DOHH2 (cell line): ENCODE results near the gene CPLX3.

Experiments used
- H3F3A ChIP-seq: fragments of 200-600 bp; sonication (generic), shearing (Covaris generic); 2 replicates; pipeline ENCODE4 v1.6.0; 2016; ENCODE audit warnings: antibody characterized with exemption, mild to moderate bottlenecking; ENCODE audit not compliant: control insufficient read depth, insufficient read depth
- H3K27ac ChIP-seq: fragments of 200-600 bp; sonication (generic); 2 replicates; pipeline ENCODE4 v1.5.1; 2014; ENCODE audit warnings: low read depth, mild to moderate bottlenecking, low read length, moderate library complexity
- H3K27me3 ChIP-seq: fragments of 200-600 bp; sonication (generic); 2 replicates; pipeline ENCODE4 v1.6.1; 2014; ENCODE audit warnings: mild to moderate bottlenecking, low read length, mixed read lengths; ENCODE audit not compliant: control insufficient read depth
- H3K36me3 ChIP-seq: fragments of 200-600 bp; sonication (generic); 2 replicates; pipeline ENCODE4 v1.6.1; 2014; ENCODE audit warnings: mild to moderate bottlenecking, low read length, moderate library complexity, mixed read lengths; ENCODE audit not compliant: control insufficient read depth
- H3K4me1 ChIP-seq: fragments of 200-600 bp; sonication (generic); 2 replicates; pipeline ENCODE4 v1.6.1; 2014; ENCODE audit warnings: mild to moderate bottlenecking, low read length, mixed read lengths; ENCODE audit not compliant: control insufficient read depth
- H3K4me2 ChIP-seq: fragments of 200-600 bp; sonication (generic); 2 replicates; pipeline ENCODE4 v1.6.0; 2014; ENCODE audit warnings: mild to moderate bottlenecking, low read length, moderate library complexity
- H3K4me3 ChIP-seq: fragments of 200-600 bp; sonication (generic); 2 replicates; pipeline ENCODE4 v1.5.1; 2014; ENCODE audit warnings: mild to moderate bottlenecking, low read length, mixed read lengths
- H3K79me2 ChIP-seq: fragments of 200-600 bp; sonication (generic); 2 replicates; pipeline ENCODE4 v1.6.1; 2014; ENCODE audit warnings: mild to moderate bottlenecking, low read length, mixed read lengths; ENCODE audit not compliant: control insufficient read depth
- H3K9me2 ChIP-seq: fragments of 200-600 bp; sonication (generic); replicated peaks from 2 replicates; pipeline ENCODE4 v1.6.1; 2014; ENCODE audit warnings: mild to moderate bottlenecking, low read length, mixed read lengths; ENCODE audit not compliant: control insufficient read depth
- H3K9me3 ChIP-seq: fragments of 200-600 bp; sonication (generic); 2 replicates; pipeline ENCODE4 v1.6.1; 2014; ENCODE audit warnings: antibody characterized with exemption, low read length, mixed read lengths; ENCODE audit not compliant: control insufficient read depth, insufficient read depth
- H4K20me1 ChIP-seq: fragments of 200-600 bp; sonication (generic); 2 replicates; pipeline ENCODE4 v1.6.0; 2014; ENCODE audit warnings: low read depth, mild to moderate bottlenecking, antibody characterized with exemption, low read length, moderate library complexity; ENCODE audit not compliant: control insufficient read depth, insufficient read depth
- CTCF ChIP-seq: fragments of 200-600 bp; sonication (generic); IDR thresholded peaks from one replicate; pipeline ENCODE4 v1.5.1; 2014; ENCODE audit warnings: antibody characterized with exemption, mild to moderate bottlenecking, low read depth, low read length; ENCODE audit not compliant: poor library complexity, severe bottlenecking
- EZH2phosphoT487 ChIP-seq: fragments of 200-600 bp; sonication (generic); IDR thresholded peaks from 2 replicates; pipeline ENCODE4 v1.6.1; 2017; ENCODE audit warnings: borderline replicate concordance, mild to moderate bottlenecking, antibody characterized with exemption, low read length, moderate library complexity, mixed read lengths

CPLX3 gene

DNA sequence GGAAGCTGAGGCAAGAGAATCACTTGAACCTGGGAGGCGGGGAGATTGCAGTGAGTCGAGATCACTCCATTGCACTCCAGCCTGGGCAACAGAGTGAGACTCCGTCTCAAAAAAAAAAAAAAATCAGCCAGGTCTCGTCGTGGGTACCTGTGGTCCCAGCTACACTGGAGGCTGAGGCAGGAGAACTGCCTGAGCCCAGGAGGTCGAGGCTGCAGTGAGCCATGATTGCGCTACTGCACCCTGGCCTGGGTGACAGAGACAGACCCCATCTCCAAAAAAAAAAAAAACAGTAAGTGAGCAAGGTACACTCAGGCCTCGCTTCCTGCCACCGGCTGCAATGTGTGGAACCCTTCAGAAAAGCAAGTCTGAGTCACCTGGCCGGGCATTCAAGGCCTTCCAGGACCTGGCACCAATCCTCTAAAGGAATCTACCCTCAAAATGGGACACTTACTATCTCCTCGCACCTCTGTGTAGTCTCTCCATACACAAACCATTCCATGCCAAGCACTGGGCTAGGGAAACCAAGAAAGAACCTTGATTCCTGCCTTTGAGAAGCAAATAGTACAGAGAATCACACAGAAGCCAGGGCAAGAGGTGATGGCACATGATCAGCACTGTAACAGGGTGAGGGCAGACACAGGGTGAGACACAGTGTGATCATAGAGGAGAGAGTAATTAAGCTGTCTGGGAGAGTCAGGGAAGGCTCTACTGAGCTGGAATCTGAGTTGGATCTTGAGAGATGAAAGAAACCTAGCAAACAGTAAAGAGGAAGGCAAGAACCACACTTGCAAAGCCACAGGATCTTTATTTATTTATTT lies 37.0 kb downstream of the CPLX3 start:
- H3K36me3 ChIP-seq: peaks cover 18% of the 10 kb centered on the region
- H3K79me2 ChIP-seq: peaks cover 66% of the 10 kb centered on the region
- no peak overlapping the region for H3K27ac ChIP-seq
- no peak overlapping the region for H3K4me2 ChIP-seq
- H3K4me3 ChIP-seq: no peak overlapping the region
- no peaks in the 10 kb centered on the region for H3K9me2 ChIP-seq
- H4K20me1 ChIP-seq: 0 out of 2 replicates have a peak, but pooled peaks cover 9% of the 10 kb centered on the region
- peaks cover 35% of the 10 kb centered on the region for H3K4me1 ChIP-seq
- no peaks in the 10 kb centered on the region for H3K27me3 ChIP-seq
- no peaks in the 10 kb centered on the region for H3F3A ChIP-seq
- H3K9me3 ChIP-seq: peaks cover 6% of the 10 kb centered on the region; the same call in 1 of the 2 replicates
- TF ChIP-seq EZH2phosphoT487 (no peak), CTCF (no peak)

DNA sequence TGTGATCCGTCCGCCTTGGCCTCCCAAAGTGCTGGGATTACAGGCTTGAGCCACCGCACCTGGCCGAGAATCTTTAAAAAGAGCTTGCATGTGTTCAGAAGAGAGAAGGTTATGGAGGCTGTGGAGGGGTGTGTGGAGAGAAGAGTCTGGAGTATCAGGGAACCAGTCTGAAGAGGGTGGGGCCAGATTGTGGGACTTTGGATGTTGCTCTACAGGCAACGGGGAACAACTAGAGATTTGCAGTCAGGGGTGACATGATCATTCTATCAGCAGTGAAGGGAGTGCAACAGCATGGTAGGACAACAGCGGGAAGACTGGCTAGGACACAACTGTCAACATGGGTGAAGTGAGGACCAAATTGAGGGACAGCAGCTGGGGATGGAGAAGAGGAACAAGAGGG lies 37.9 kb downstream of the CPLX3 start:
- Histone ChIP-seq H3K4me3 (no peak overlapping the region), H3K9me2 (no peaks in the 10 kb centered on the region), H3K36me3 (peaks cover 24% of the 10 kb centered on the region), H3K27me3 (no peaks in the 10 kb centered on the region), H3K4me1 (peaks cover 28% of the 10 kb centered on the region), H3K4me2 (no peak overlapping the region), H3K27ac (no peak overlapping the region), H4K20me1 (0 out of 2 replicates have a peak, but pooled peaks cover 10% of the 10 kb centered on the region), H3K79me2 (peaks cover 68% of the 10 kb centered on the region), H3K9me3 (peaks cover 6% of the 10 kb centered on the region; the same call in 1 of the 2 replicates), H3F3A (no peaks in the 10 kb centered on the region)
- TF ChIP-seq CTCF (no peak), EZH2phosphoT487 (no peak)

- no peak overlapping the region for H3K4me3 ChIP-seq
- H4K20me1 ChIP-seq: peaks cover 13% of the 10 kb centered on the region; the same call in 1 of the 2 replicates
- no peak overlapping the region for H3K4me2 ChIP-seq
- H3K9me2 ChIP-seq: no peaks in the 10 kb centered on the region
- H3F3A ChIP-seq: peaks cover 3% of the 10 kb centered on the region; the same call in 1 of the 2 replicates
- H3K9me3 ChIP-seq: peaks cover 6% of the 10 kb centered on the region; the same call in 1 of the 2 replicates
- no peak overlapping the region for H3K27ac ChIP-seq
- TF ChIP-seq CTCF (no peak), EZH2phosphoT487 (no peak)
- peaks cover 35% of the 10 kb centered on the region for H3K36me3 ChIP-seq
- no peaks in the 10 kb centered on the region for H3K27me3 ChIP-seq
- peaks cover 69% of the 10 kb centered on the region for H3K79me2 ChIP-seq
- H3K4me1 ChIP-seq: peaks cover 29% of the 10 kb centered on the region
Measured at GRCh38 chr15:74865316-74865715, 38.9 kb downstream of the CPLX3 start.
